ENCODE data around the gene ZBTB20.

DNA sequence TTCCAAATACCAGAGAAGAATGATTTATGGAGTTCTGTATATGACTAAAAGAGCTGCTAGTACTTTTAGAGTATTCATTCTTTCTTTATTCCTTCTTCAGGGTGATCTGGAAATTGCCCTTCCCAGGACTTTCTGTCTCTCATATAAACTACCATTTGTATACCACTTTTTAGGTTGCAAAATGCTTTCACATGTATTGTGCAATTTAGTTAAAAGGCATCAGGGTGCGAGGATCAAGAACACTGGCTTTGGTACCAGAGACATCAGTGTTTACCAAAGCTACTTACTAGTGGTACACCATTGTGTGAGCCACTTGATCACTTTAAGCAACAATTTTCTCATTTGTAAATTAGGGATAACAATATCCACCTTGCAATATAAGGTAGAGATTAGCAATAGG, 601.9 kb downstream of the ZBTB20 start:
- TF ChIP-seq SPI1 (IDR thresholded peaks at IDR 0.05; ENCODE audit: borderline replicate concordance, low read depth) (no peak), POLR2AphosphoS5 (IDR thresholded peaks at IDR 0.05; ENCODE audit: low read depth) (no peak)
